GM18867 (cell line): ENCODE results near the gene ENTPD5.
"Not testable (repeated sequence)": the region's sequence is repeated elsewhere in the genome, so short reads cannot be mapped to it uniquely, and the experiment has no call there.

Experiments
- ATAC-seq: cut with Tn5 transposase; IDR thresholded peaks from one replicate; pipeline ENCODE4 v1.9.1; 2021; ENCODE audit warnings: mild to moderate bottlenecking, moderate library complexity; ENCODE audit not compliant: unreplicated experiment

The ENTPD5 gene

DNA sequence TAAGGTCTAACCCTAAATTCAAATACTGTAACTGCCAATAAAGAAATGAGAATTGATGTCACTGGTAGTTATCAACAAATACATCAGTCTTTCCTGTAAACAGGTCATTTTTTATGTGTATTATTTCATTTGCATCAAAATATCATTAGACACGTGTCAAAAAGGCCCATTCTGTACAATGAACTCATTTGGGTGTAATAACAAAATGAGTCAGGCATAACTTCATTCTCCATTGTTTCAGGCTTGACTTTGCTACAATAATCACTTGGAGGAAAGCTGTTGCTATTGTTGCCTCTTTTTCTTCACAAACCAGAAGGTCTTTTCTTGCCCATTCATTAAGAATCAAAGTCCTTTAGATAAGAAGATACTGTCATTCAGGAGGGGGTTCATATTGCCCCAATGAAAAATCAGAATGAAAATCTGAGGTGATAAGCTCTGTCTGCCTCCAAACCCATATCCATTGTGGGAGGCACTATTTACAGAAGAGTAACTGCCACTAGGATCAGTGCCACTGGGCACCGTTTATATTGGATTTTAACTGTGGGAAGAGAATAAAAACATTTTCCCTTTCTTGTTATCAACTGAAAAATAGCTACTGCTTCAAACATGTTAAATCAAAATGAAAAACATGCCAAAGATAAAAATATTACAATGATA is 10.1 kb downstream of the ENTPD5 start:
- ATAC-seq: no peak

DNA sequence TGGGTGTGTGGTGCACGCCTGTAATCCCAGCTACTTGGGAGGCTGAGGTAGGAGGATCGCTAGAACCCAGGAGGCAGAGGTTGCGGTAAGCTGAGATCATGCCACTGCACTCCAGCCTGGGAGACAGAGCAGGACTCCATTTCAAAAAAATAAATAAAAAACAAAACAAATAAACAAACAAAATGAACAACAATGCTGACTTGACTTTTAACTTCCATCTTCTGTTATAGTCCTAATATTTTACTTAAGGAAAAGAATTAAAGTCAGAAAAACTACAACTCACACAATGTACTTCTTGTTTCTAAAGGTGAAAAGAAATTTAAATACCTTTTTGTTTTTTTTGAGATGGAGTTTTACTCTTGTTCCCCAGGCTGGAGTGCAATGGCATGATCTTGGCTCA is 13.4 kb downstream of the ENTPD5 start:
- not testable (repeated sequence) for ATAC-seq

DNA sequence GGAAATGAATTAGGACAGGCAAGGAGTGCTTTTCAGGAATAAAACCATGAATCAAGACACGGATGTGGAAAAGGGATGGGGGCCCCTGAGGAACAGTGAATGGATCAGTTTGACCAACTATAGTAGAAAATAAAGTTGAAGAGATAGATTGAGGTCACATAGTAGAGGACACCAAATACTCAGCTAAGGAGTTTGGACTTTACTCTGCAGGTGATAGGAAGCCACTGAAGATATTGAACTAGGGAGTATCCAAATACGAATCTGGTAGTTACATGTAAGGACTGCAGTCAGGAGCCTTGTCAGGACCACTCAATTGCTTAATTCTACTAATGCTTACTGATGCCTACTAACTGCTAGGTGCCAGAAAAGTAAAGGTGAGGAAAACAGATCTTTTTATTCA is 20.4 kb downstream of the ENTPD5 start:
- no peak for ATAC-seq

DNA sequence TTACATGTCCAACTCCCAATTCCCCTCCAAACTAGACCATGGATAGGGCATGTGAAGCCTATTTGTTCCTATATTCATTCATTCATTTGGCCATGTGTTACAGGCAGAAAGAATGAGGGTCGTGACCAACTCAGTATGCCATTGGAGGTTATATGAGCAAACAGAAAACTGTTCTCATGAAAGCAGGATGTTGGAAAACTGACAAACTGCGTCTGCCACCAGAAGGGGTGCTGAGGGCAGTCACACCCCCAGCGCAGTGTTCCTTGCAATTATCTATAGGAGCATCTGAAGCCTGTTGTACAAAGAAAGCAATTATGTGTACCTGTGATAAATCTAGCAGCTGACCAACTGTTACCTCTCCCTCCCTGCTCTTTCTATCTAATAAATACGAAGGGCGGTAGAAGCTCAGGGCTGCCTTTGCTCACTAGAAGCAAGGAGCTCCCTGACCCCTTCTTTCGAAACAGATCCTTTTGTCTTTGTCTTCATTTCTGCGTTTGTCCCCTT is 21.1 kb downstream of the ENTPD5 start:
- no peak for ATAC-seq

DNA sequence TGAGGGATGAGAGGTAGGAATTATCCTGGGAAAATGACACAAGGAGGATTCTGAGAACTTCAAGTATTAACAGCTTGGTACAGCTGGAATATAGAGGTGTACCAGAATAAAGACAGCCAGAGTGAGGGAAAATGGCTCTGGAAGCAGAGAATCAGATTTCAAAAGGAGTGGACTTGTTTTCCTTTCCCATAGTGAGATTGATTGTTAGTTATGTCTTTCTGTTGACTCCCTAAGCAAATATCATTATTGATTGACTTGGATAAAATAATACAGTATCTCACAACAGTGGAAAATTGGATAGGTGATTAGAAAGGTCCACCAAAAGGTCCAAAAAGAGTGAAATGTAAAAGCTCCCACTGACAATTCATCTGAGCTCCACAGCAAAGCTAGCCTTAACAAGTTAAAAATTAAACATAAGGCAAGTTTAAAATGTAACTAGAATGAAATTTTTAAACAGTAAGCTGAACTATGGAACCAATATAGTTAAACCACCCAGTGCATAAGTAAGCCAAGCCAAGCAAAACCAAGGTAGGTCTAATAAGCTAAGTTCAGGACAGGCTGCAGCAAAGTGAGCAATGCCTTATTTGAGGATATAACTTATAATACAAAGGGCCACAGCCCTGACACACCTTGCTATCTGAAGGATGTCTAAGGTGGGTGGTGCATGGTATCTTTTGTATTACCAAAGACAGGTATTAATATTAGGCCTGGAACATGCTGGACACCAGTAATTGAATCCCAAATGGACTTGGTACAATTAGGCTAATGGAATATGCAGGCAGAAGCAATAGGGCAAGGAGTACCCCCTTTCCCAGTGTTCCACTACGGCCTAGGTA is 21.8 kb downstream of the ENTPD5 start:
- no peak for ATAC-seq

DNA sequence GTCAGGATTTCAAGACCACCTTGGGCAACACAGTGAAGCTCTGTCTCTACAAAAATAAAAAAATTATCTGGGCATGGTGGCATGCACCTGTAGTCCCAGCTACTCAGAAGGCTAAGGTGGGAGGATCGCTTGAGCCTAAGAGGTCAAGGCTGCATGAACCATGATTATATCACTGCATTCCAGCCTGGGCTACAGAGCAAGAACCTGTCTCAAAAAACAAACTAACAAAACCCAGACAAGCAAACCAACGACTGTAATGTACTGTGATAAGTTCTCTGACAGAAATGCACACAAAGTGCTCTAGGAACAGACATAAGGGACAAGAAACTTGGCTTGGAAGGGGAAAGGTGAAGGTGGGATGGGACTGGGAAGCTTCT is 22.4 kb downstream of the ENTPD5 start:
- no peak for ATAC-seq

DNA sequence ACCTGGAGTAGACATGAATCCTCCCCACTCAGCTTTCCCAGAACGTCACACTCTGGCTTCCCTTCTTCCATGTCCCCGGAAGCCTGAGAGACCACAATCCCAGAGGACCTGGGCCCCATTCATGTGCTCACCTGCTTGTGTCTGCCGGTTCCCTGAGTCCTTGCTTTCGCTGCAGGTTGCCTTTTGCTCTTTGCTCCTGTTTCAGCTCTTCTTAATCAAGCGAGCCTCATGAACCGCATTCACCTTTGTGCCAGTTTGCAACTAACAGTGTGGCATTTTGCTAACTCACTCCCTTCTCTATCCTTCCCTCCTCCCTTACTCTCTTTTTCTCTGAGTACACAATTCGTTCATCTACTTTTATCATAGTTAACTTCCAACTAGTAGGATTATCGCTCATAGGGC is 23.1 kb downstream of the ENTPD5 start:
- no peak for ATAC-seq

DNA sequence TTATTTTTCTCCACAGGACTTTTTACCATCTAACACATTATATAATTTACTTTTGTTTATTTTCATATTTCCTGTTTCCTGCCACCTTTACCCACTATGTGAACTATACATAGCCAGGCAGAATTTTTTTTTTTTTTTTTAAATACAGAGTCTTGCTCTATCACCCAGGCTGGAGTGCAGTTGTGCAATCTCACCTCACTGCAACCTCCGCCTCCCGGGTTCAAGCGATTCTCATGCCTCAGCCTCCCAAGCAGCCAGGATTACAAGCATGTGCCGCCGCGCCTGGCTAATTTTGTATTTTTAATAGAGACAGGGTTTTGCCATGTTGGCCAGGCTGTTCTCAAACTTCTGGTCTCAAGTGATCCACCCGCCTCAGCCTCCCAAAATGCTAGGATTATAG is 24.2 kb downstream of the ENTPD5 start:
- ATAC-seq: not testable (repeated sequence)

DNA sequence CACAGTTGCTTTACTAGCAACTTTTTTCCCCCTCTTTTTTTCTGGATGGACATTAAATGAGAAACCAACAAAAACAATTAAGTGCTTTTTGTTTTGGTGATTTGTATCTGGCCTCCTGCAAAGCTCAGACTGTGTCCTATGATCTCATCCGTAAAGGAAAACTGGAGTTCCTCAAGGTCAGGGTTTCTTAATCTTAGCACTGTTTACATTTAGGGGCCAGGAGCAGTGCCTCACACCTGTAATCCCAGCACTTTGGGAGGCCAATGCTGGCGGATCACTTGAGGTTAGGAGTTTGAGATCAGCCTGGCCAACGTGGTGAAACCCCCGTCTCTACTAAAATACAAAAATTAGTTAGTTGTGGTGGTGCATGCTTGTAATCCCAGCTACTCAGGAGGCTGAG is 28.0 kb downstream of the ENTPD5 start:
- no peak for ATAC-seq

DNA sequence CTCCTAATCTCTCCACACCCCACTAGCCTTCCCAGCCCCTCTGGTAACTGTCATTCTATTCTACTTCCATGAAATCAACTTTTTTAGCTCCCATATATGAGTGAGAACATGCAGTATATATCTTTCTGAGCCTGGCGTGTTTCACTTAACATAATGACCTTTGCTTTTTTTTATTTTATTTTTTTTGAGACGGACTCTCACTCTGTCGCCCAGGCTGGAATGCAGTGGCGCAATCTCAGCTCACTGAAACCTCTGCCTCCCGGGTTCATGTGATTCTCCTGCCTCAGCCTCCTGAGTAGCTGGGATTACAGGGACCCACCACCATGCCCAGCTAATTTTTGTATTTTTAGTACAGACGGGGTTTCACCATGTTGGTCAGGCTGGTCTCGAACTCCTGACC is 30.4 kb downstream of the ENTPD5 start:
- ATAC-seq: not testable (repeated sequence)

DNA sequence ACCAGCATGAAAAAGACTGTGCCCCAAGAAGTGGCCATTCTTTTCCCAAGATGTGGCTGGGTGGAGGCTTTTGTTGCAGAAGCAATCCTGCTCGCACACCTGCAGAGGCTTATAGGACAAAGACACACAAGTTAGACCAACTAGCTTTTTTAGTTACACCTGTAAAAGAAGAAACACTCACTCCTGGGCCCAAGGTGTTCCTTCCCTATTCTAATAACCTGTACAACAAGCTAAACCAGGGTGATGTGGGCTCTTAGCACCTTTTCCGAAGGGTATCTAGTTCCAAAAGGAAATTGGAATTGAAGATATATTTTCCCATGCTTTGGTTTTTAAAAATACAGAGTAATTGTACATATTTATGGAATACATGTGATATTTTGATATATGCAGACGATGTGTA is 31.0 kb downstream of the ENTPD5 start:
- no peak for ATAC-seq

DNA sequence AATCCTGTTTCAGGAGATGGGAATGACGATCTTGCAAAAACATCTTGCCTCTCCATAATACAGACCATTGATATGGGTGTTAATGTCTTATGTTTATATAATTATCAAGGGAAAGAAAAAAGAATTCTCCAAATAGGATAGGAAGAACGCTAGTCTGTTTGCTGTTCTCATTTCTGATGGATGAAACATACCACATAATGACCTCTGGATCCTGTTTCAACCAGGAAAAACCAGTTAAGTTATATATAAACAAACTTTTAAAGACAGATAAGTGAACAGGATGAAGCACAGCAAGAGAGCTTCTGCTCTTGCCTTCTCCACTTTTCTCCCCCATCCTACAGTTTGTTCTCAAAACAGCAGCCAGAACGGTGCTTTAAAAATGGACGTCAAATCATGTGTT is 41.2 kb downstream of the ENTPD5 start:
- ATAC-seq: no peak

DNA sequence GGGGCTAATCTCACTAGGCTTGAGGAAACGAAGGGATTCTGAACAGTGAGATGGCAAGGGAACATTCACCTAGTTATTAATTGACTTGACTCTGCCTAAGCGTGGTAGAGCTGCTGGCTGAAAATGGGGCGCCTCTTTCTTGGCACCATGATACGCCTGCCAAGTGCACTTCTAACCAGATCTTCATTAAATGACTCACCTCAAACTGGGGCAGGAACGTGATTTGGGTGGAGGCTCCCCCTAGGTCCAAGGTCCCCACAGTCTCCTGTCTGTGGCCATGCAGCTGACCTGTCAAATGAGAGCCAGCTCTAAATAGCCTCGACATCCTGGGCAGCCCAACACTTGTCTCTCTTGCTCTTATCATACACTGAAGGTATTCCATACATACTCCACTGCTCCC is 43.0 kb downstream of the ENTPD5 start:
- no peak for ATAC-seq

DNA sequence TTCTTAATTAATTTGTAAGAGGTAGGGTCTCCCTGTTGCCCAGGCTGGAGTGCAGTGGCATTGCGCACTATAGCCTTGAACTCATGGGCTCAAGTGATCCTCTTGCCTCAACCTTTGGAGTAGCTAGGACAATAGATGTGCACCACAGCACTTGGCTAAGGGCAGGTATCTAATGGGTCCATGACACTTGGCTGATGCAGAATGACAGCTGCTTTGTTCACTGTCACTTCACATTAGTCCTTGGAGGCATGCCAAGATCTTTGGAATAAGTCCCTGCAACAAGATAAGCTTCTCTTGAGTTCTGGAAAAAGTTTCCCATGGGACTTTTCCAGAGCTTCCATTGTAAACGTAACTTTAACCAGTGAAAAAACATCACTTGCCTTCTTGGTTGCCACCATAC is 45.6 kb downstream of the ENTPD5 start:
- no peak for ATAC-seq

DNA sequence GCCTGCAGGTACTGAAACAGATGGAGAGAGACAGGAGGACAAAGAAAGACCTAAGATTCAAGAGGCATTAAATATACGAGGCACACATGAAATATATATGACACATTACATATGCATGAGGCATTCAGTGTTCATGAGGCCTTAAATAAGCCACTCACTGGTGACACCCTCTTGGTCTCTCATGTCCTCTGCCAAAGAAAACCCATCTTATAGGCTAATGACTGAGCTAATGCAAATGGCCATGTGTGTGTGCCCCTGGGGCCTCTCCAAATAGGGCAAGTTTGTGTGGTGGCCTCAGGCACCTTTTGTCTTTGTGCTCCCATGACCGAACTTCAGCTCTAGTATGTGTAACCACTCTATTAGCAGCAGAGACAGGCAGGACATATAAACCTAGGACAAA is 50.2 kb downstream of the ENTPD5 start:
- ATAC-seq: no peak

DNA sequence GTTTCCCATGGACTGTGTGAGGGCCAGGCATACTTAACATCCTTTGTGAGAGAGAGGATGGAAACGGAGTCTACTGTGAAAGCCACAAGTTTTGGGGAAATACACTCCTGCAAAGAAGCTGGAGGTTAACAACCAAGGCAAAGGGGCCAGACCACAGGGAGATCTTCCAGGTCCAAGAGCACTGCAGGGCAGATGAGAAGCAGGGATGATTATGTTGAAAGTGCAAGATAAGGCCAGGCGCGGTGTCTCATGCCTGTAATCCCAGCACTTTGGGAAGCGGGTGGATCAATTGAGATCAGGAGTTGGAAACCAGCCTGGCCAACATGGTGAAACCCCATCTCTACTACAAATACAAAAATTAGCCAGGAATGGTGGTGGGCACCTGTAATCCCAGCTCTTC is 53.9 kb downstream of the ENTPD5 start:
- no peak for ATAC-seq

DNA sequence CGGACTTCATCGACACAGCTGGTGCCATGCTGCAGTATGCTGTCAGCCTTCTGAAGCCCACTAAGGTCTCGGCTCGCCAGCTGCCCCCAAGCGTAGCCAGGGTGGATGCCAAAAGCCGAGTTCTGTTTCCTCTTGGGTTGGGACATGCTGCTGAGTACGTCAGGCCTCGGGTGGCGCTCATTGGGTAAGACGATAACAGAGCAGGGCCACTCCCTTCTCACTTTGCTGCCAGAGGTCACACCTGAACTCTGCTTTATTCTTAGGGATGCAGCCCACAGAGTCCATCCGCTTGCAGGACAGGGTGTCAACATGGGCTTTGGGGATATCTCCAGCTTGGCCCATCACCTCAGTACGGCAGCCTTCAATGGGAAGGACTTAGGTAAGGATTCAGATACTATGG is 57.9 kb downstream of the ENTPD5 start:
- ATAC-seq: no peak

DNA sequence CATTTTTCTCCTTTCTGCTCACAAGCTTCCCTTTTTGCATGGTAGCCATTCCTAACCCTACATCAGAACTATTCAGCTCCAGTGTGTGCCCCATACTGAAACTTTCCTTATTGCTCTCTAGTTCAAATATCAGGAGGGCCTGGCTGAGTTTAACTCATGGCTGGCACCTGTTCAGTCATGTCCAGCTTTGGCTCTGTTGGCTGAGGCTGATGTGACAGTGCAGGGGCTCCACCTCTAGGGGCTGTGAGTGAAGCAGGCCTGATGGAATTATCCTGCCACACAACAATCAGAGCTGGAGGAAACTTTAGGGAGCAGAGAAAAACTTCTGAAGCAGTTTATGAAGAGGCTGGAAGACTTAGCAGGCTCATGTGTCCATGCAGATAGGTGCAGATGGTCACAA is 60.5 kb downstream of the ENTPD5 start:
- ATAC-seq: no peak

DNA sequence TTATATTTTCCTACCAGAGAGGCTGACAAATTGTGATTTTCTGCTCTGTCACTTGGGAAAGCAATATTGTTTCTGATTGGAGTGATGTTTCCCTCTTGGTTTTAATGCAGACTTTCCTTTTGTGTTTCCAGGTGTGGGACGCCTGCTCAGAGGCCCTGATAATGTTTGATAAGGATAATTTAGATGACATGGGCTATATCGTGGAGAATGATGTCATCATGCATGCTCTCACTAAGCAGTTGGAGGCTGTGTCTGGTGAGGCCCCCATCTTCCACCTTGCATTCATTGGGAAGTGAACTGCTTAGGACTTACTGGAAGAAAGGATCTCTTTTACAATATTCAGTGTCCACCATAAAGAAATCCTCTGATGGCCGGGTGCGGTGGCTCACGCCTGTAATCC is 63.4 kb downstream of the ENTPD5 start:
- ATAC-seq: no peak

DNA sequence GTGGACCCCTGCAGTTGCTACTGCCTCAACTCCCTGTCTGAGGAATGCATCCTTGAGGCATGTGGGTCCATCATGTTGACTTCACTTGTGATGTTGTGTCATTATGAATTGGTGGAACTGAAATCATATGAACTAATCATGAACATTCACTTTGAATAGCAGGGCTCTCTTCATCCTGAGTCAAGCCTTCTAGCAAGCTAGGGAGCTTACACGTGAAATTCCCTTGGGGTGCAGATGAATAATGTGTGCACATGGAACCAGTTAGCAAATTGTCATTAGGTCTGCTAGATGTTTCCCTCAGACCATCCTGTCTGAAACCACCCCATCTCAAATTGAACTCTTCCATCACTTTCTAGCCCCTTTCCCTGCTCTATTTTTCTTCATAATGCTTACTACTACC is 65.4 kb downstream of the ENTPD5 start:
- no peak for ATAC-seq

DNA sequence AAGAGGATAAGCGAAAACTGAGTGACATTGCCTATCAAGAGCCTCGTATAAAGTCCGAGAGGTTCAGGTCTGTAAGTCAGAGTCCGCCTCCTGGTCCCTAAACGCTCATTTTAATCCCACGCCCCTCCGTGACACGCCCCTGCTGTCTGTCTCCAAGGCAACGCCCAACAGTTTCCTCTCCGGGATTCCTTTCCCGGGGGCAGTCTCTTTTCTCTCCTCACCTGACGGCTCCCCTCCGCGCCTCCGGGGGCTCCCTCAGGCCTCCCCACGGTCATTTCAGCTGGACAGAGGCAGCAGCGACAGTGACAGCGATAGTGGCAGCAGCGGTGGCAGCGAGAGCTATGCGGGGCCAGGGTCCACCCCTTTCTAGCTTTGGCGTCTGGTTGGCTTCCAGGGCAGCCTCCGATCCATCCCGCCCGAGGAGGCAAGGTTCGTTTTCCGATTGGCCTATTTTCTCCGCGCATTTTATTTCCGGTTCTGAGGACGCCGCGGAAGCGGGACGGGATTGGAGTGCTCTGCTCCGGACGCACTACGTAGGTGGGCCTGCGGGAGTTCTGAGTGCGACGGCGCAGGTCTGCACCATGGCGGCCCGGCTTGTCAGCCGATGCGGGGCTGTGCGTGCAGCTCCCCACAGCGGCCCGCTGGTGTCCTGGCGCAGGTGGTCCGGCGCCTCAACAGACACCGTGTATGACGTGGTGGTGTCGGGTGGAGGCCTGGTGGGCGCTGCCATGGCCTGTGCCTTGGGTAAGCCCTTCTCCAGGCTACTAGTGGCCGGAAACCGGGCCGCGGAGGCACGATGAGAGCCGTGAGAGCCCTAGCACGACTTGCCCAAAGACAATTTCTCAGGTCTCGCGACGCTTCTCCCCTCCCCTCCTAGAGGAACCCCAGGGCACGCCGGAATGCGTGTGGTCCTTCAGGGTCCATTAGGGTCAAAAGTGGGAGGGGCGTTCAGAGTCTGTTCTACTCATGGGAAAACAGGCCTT is 69.0 kb downstream of the ENTPD5 start, which contains the start of the genes COQ6 and FAM161B:
COQ6 (plus strand) TSS at position 551 of the 983 bp plus-strand sequence; CDS start at position 582, 31 bp downstream.
FAM161B (minus strand) TSS at position 343 of the 983 bp plus-strand sequence; CDS start at position 275, 68 bp downstream.
- peak; percentile 88 for ATAC-seq
